ENCODE measurements around the gene PAQR4.

GRCh38 chr16:2967721-2968161, 1.4 kb upstream of the PAQR4 start:
- TF ChIP-seq EP300 (IDR thresholded peaks at IDR 0.05) (no peak), POLR2A (IDR thresholded peaks at IDR 0.05) (no peak)
- TF ChIP-seq, protein P1, sequence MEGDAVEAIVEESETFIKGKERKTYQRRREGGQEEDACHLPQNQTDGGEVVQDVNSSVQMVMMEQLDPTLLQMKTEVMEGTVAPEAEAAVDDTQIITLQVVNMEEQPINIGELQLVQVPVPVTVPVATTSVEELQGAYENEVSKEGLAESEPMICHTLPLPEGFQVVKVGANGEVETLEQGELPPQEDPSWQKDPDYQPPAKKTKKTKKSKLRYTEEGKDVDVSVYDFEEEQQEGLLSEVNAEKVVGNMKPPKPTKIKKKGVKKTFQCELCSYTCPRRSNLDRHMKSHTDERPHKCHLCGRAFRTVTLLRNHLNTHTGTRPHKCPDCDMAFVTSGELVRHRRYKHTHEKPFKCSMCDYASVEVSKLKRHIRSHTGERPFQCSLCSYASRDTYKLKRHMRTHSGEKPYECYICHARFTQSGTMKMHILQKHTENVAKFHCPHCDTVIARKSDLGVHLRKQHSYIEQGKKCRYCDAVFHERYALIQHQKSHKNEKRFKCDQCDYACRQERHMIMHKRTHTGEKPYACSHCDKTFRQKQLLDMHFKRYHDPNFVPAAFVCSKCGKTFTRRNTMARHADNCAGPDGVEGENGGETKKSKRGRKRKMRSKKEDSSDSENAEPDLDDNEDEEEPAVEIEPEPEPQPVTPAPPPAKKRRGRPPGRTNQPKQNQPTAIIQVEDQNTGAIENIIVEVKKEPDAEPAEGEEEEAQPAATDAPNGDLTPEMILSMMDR (IDR thresholded peaks at IDR 0.05) = no peak

Data from gastroesophageal sphincter (tissue), 3 donors.